PFSK-1 (cell line): ENCODE data around the gene CALML5.

Source experiments
- FOXP2 ChIP-seq: optimal IDR thresholded peaks from 2 replicates; pipeline ENCODE3; 2011; ENCODE audit warnings: borderline replicate concordance, control low read depth, inconsistent platforms; ENCODE audit not compliant: insufficient read depth; ENCODE audit errors: extremely low read length, extremely low read depth
- POLR2AphosphoS5 ChIP-seq: IDR thresholded peaks from 2 replicates; pipeline ENCODE4 v1.6.1; 2012; ENCODE audit warnings: low read depth, mild to moderate bottlenecking, control low read depth, low read length, moderate library complexity
- REST ChIP-seq, 2 experiments: IDR thresholded peaks; 2 replicates each; pipeline versions ENCODE4 v1.6.1 to v1.8.0; 2011 to 2012; ENCODE audit warnings: low read depth in 2 of 2, low read length in 2 of 2, control low read depth in 1 of 2, inconsistent platforms in 1 of 2, mild to moderate bottlenecking in 1 of 2, moderate library complexity in 1 of 2; ENCODE audit not compliant: insufficient read depth in 1 of 2
- SIN3A ChIP-seq: IDR thresholded peaks from 2 replicates; pipeline ENCODE4 v1.6.1; 2012; ENCODE audit warnings: mild to moderate bottlenecking, low read length, moderate library complexity, borderline replicate concordance; ENCODE audit not compliant: insufficient read depth
- TAF1 ChIP-seq: IDR thresholded peaks from 2 replicates; pipeline ENCODE4 v1.6.1; 2012; ENCODE audit warnings: low read length, control low read depth, borderline replicate concordance; ENCODE audit not compliant: insufficient read depth

- TF ChIP-seq POLR2AphosphoS5 (no peak), REST (IDR thresholded peaks at IDR 0.05; ENCODE audit: insufficient read depth in 1 of 2, low read depth in 2 of 2, low read length in 2 of 2) (no peak), SIN3A (no peak), TAF1 (no peak), FOXP2 (no peak)
These were observed 31.6 kb upstream of the CALML5 start for GRCh38 chr10:5530846-5531557.
